SK-N-MC (cell line): ENCODE results near the gene DIO3.

Source experiments
- FOXP2 ChIP-seq: optimal IDR thresholded peaks from 2 replicates; pipeline ENCODE3; 2011; ENCODE audit warnings: mild to moderate bottlenecking, moderate library complexity; ENCODE audit not compliant: insufficient read depth; ENCODE audit errors: extremely low read length, control extremely low read depth
- POLR2AphosphoS5 ChIP-seq: IDR thresholded peaks from 2 replicates; pipeline ENCODE4 v1.6.1; 2012; ENCODE audit warnings: mild to moderate bottlenecking, low read depth, low read length, borderline replicate concordance

DNA sequence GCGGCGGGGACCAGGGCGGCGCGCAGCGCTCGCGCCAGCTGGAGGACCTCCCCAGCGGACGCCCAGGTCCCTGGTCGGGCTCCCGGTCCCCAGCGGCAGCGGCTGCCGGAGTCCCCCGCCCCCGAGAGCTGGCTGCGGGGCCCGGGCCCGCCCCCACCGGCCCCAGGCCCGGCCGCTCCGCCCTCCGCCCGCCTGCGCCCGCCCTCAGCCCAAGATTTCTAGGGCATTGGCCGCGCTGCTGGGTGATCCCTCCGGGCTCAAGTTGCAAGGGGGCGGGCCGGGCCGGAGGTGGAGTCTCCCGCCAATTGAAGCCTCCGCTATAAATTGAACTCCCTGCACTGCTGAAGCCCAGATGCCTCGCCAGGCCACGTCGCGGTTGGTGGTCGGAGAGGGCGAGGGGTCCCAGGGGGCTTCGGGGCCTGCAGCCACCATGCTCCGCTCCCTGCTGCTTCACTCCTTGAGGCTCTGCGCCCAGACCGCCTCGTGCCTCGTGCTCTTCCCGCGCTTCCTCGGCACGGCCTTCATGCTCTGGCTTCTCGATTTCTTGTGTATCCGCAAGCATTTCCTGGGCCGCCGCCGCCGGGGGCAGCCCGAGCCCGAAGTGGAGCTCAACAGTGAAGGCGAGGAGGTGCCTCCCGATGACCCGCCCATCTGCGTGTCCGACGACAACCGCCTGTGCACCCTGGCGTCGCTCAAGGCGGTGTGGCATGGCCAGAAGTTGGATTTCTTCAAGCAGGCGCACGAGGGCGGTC, at the start of gene DIO3:
- TF ChIP-seq POLR2AphosphoS5 = no peak
- no peak for TF ChIP-seq FOXP2
